ENCODE results near the gene CST3.

GRCh38 chr20:23584434-23585199 lies 53.1 kb downstream of the CST3 start:
- TF ChIP-seq TCF7L2 (IDR thresholded peaks at IDR 0.05; ENCODE audit: low read depth, low read length) (no peak), POLR2AphosphoS5 (IDR thresholded peaks at IDR 0.05; ENCODE audit: low read depth, low read length) (no peak), SIN3A (IDR thresholded peaks at IDR 0.05; ENCODE audit: borderline replicate concordance, insufficient read depth, low read depth, low read length) (no peak)
- TF ChIP-seq, protein P1, sequence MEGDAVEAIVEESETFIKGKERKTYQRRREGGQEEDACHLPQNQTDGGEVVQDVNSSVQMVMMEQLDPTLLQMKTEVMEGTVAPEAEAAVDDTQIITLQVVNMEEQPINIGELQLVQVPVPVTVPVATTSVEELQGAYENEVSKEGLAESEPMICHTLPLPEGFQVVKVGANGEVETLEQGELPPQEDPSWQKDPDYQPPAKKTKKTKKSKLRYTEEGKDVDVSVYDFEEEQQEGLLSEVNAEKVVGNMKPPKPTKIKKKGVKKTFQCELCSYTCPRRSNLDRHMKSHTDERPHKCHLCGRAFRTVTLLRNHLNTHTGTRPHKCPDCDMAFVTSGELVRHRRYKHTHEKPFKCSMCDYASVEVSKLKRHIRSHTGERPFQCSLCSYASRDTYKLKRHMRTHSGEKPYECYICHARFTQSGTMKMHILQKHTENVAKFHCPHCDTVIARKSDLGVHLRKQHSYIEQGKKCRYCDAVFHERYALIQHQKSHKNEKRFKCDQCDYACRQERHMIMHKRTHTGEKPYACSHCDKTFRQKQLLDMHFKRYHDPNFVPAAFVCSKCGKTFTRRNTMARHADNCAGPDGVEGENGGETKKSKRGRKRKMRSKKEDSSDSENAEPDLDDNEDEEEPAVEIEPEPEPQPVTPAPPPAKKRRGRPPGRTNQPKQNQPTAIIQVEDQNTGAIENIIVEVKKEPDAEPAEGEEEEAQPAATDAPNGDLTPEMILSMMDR (IDR thresholded peaks at IDR 0.05), result no peak
- TF ChIP-seq, protein P2, sequence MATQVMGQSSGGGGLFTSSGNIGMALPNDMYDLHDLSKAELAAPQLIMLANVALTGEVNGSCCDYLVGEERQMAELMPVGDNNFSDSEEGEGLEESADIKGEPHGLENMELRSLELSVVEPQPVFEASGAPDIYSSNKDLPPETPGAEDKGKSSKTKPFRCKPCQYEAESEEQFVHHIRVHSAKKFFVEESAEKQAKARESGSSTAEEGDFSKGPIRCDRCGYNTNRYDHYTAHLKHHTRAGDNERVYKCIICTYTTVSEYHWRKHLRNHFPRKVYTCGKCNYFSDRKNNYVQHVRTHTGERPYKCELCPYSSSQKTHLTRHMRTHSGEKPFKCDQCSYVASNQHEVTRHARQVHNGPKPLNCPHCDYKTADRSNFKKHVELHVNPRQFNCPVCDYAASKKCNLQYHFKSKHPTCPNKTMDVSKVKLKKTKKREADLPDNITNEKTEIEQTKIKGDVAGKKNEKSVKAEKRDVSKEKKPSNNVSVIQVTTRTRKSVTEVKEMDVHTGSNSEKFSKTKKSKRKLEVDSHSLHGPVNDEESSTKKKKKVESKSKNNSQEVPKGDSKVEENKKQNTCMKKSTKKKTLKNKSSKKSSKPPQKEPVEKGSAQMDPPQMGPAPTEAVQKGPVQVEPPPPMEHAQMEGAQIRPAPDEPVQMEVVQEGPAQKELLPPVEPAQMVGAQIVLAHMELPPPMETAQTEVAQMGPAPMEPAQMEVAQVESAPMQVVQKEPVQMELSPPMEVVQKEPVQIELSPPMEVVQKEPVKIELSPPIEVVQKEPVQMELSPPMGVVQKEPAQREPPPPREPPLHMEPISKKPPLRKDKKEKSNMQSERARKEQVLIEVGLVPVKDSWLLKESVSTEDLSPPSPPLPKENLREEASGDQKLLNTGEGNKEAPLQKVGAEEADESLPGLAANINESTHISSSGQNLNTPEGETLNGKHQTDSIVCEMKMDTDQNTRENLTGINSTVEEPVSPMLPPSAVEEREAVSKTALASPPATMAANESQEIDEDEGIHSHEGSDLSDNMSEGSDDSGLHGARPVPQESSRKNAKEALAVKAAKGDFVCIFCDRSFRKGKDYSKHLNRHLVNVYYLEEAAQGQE (IDR thresholded peaks at IDR 0.05; ENCODE audit: insufficient read depth in 1 of 2, low read depth in 2 of 2, low read length in 1 of 2), result no peak
